NCI-H2107 treated with DMSO at 0.1 percent for 48 hours (cell line): Measurements from ENCODE around the gene FNBP1.
"Not testable (repeated sequence)": the region's sequence is repeated elsewhere in the genome, so short reads cannot be mapped to it uniquely, and the experiment has no call there.

Experiments used
- DNase-seq: peaks from one replicate; lab custom pipeline; 2025; ENCODE audit not compliant: unreplicated experiment; lab: John Stamatoyannopoulos, UW

Gene FNBP1

DNA sequence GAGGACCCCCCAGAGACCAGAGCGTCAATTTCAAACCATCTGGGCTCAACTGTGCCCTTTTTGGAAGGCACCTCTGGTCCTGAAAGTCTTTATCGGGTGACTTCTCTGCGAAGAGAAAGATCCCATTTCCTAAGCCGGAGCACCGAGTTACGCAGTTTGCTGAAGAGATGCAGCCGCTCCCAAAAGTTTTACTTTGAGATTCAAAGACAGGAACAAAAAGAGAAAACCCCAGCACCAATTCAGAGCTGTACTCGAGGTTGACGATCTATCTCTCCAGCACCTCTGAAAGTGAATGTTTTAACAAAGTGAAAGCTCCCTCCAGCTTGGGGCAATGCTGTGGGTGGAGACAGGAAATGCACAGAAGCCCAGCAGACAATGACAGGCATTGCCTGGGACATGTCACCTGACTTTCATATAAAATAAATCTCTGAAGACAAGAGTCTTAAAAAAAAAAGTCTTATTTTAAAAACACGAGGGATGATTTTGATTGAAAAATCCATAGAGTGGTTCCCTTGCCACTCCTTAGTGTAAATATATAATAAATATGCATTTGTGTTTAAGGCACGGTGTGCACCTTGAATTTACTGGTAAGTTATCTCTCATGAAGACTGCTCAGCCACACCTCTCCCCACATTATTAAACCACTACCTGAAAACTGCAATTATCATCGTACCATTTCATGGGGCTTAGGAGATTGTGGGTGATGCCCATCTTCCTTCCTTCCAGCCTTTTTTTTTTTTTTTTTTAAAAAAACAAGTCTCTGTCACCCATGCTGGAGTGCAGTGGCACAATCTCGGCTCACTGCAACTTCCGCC is 79.9 kb downstream of the FNBP1 start:
- no peak for DNase-seq

GRCh38 chr9:129962451-129962864 is 80.5 kb downstream of the FNBP1 start:
- no peak for DNase-seq

DNA sequence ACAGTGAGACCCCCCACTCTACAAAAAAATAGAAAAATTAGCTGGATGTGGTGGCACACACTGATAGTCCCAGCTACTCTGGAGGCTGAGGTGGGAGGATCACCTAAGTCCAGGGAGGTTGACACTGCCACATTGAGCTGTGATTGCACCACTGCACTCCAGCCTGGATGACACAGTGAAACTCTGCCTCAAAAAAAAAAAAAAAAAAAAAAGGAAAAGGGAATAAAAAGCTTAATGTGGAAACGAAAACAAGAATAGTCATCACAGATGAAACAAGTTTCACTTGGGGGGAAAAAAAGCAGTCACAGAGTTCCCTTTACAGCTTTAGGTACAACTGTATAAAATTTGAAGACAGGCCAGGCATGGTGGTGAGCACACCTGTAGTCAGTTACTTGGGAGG is 84.2 kb downstream of the FNBP1 start:
- DNase-seq: no peak

DNA sequence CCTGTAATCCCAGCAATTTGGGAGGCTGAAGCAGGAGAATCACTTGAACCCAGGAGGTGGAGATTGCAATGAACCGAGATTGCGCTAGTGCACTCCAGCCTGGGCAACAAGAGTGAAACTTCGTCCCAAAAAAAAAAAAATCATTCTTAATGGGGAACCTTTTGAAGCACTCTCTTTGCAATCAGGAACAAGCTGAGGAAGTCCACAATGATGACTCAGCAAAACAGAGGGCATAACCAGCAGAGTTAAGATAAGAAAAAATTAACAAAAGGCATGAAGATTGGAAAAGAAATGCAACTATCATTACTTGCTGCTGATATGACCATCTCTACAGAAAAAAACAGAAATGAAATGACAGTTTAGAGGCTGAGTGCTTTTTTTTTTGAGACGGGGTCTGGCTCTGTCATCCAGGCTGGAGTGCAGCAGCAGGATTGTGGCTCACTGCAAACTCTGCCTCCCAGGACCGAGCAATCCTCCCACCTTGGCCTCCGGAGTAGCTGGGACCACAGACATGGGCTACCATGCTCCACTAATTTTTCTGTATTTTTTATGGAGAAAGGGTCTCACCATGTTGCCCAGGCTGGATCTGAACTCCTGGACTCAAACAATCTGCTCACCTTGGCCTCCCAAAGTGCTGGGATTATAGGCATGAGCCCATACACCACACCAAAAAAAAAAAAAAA is 88.0 kb downstream of the FNBP1 start:
- no peak for DNase-seq

GRCh38 chr9:129953736-129954135 is 89.3 kb downstream of the FNBP1 start:
- no peak for DNase-seq

DNA sequence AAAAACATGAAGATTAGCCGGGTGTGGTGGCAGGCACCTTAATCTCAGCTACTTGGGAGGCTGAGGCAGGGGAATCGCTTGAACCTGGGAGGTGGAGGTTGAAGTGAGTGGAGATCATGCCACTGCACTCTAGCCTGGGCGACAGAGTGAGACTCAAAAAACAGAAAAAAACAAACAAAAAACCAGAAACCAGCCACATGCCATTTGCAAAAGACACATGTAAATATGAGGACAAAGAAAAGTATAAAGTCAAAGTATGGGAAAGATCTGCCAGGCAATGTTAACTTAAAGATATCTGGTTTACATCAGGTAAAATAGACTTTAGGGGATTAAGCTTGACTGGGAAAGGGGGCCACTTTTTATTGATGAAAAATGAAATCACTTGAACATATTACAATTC is 90.7 kb downstream of the FNBP1 start:
- no peak for DNase-seq

GRCh38 chr9:129949821-129950220 is 93.2 kb downstream of the FNBP1 start:
- no peak for DNase-seq

DNA sequence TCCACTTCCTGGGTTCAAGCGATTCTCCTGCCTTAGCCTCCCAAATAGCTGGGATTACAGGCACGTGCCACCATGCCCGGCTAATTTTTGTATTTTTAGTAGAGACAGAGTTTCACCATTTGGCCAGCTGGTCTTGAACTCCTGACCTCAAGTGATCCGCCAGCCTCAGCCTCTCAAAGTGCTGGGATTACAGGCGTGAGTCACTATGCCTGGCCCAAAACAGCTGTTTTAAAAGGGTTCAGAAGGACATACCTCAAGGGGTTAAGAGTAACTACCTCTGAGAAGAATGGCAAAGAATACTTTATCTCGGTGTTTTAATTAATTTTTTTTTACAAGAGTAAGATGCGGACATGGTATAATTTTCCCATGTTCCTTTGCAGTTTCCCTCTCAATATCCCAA is 94.4 kb downstream of the FNBP1 start:
- not testable (repeated sequence) for DNase-seq

DNA sequence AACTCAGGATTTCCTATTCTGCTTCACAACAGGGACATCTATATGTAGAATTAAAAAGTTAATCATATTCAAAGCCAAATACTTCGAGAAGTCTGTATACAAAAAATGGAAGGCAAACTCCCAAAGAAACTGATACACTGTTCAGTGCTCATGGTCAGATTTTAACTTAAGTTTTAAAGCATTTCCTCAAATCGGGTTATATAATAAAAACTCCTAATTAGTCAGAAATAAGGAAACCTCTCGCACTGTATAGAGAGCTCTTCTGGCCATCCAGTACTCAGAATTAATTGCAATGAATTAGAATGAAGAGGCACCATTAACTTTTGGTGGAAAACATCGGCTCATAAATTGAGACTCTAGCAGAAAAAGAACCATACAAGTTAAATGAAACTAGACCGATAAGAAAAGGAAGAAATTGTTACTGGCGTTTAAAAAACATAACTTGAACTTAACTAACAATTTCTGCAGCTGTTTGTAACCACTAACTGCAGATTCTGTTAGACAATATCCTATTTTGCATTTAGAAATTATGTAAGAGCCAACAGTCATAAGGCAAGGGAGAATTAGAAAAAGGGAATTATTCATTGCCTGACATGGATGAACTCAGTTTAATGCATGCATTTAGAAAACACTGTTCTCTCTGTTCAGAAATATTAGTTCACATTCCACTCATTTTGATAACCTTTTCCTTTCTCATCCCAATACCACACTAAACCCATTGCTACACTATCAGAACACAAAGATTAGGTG is 96.6 kb downstream of the FNBP1 start:
- DNase-seq: no peak

GRCh38 chr9:129945314-129945713 is 97.7 kb downstream of the FNBP1 start:
- no peak for DNase-seq

DNA sequence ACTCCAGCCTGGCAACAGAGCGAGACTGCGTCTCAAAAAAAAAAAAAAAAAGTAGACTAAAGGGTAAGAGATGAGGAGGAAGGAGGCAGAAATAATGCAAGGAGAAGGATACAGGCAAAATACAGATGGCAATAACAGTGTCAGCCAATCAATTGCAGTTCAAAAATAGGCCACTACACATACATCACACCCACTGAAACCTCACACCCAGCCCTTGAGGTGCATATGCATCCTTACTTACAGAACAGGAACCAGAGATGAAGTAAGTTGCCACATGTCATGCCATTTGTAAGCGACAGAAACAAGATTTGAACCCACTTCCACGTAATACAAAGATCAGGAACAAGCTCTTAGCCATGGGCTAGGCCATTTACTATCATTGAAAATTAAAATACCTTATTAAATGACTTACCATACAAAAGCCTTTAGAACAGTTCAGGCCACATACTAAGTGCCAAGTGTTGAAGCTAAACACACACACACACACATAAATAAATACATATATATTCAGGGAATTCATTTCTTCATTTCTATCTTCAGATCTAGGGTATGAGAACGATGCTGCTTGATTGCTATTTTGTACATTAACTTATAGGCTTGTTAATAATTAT is 98.4 kb downstream of the FNBP1 start:
- DNase-seq: no peak

DNA sequence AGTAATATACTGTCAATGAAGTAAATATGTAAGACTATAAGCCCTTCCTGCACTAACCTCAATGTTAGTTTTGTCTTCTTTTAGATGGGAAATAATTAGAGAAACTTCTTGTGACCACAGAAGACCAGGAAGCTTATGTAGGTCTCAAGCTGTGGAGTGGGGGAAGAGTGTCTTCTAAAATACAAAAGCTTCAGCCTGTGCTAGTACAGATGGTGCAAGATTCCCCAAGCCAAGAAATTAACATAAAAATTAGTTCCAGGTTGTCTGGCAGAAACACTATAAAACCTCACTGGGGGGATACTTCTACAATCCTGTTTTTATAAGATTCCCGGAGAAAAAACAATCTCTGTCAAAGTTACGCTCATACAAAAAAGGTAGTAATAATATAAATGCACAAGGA is 103.6 kb downstream of the FNBP1 start:
- no peak for DNase-seq

- DNase-seq: no peak
Measured at GRCh38 chr9:129938291-129938979, 104.6 kb downstream of the FNBP1 start.

DNA sequence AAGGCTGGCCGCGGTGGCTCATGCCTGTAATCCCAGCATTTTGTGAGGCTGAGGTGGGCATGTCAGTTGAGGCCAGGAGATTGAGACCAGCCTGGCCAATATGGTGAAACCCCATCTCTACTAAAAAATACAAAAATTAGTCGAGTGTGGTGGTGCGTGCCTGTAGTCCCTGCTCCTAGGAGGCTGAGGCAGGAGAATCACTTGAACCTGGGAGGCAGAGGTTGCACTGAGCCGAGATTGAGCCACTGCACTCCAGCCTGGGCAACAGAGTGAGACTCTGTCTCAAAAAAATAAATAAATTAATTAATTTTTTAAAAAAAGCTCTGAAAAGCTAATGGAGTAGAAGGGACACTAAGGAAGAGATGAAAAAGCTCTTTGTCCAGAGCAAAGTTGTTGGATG is 105.1 kb downstream of the FNBP1 start:
- not testable (repeated sequence) for DNase-seq

GRCh38 chr9:129936222-129936621 is 106.8 kb downstream of the FNBP1 start:
- no peak for DNase-seq

DNA sequence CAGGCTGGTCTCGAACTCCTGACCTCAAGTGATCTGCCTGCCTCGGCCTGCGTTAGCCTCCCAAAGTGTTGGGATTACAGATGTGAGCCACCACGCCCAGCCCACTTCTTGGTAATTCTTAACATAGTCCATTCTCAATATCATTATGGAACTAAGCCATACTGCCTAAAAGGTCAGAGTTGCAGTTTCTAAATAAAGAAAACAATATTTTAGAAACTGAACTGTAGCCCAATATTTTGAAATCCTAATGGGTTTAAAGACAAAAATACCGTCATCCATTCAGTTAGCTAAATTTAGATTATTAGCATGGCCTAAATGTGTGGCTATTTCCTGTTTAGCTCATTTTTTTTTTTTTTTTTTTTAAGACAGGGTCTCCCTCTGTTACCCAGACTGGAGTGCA is 108.2 kb downstream of the FNBP1 start:
- DNase-seq: no peak

GRCh38 chr9:129934041-129934591 is 108.9 kb downstream of the FNBP1 start:
- no peak for DNase-seq

GRCh38 chr9:129933185-129934040 is 109.6 kb downstream of the FNBP1 start:
- no peak for DNase-seq

DNA sequence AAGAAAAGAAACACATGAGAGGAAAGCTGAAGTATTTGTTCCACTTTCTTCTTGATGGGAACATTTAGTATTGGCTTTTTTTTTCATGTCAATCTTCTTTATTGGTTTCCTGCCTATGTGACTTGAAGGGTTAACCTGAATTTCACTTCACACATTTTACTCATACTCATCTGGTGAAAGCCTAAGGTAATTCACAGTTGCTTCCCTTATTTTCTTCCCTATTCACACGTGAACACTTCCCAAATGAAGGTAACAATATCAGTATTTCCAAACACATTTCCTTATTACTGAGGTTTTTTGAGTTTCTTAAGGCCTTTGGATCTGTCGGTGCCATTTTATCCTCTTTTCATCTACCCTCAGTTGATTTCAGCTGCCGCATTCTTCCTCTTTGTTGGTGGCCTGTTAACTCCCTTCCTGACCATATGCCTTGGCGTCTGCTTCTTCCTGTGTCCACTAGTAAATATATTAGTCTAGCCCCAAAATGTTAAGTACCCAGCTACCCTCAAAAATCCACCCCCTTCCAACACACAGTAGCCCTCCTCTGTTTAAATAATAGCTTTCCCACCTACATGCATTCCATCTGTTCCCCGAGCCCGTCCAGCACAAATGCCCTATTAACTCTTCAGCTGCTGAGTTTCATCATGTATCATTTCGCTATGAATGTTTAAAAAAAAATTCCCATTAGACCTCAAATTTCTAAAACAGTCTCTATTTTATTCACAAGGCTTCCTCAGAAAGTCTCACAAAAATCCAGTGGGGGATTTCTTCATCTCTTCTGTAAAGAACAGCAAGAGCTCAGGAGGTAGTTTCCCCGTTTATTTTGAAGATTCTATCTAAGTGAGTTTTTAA is 110.5 kb downstream of the FNBP1 start:
- DNase-seq: no peak
